AG04450 (cell line): ENCODE measurements around the gene EREG. TPM values are rescaled to one million over a fixed set of nuclear protein-coding genes. Genes with fewer than 3 reads are reported as not detected.

Source experiments
- CTCF ChIA-PET: fragments of 300-600, 350-600 bp; formaldehyde crosslinking; extraction: SDS; loops from one replicate; lab custom pipeline; 2022; ENCODE audit warnings: antibody characterized with exemption, inconsistent platforms; lab: Charles Lee
- POLR2A ChIA-PET: fragments of 350-600 bp; formaldehyde crosslinking; extraction: SDS; loops from one replicate; lab custom pipeline; 2021; ENCODE audit warnings: antibody characterized with exemption, inconsistent platforms; lab: Yijun Ruan, JAX
- DNase-seq: peaks from one replicate; pipeline ENCODE4 v3.0.0-alpha.2; 2011; ENCODE audit warnings: low read depth, low spot score
- H3K27ac ChIP-seq: one replicate; pipeline ENCODE4 v1.5.1; 2012; ENCODE audit warnings: low read depth, low read length, control low read depth
- H3K27me3 ChIP-seq: one replicate; pipeline ENCODE4 v1.6.0; 2012; ENCODE audit warnings: low read length; ENCODE audit not compliant: control insufficient read depth, insufficient read depth
- H3K4me3 ChIP-seq: 2 replicates; pipeline ENCODE4 v1.5.1; 2011; ENCODE audit warnings: mild to moderate bottlenecking, low read depth, low read length, control low read depth
- H3K9me3 ChIP-seq: 2 replicates; pipeline ENCODE4 v1.5.1; 2012; ENCODE audit warnings: low read length; ENCODE audit not compliant: control insufficient read depth, insufficient read depth
- polyA plus RNA-seq: library from polyadenylated mRNA; depleted of rRNA; stranded (reverse); fragments of >200 nt; gene quantifications from 2 replicates; pipeline ENCODE4 v1.2.3, GENCODE V29; 2011
- TF ChIP-seq, protein P1 (sequence below): IDR thresholded peaks from 2 replicates; pipeline ENCODE4 v1.5.1; 2011; ENCODE audit warnings: low read depth, low read length, control low read depth, inconsistent platforms

The EREG gene
- polyA plus RNA-seq, 1 experiment = 1.8 TPM

DNA sequence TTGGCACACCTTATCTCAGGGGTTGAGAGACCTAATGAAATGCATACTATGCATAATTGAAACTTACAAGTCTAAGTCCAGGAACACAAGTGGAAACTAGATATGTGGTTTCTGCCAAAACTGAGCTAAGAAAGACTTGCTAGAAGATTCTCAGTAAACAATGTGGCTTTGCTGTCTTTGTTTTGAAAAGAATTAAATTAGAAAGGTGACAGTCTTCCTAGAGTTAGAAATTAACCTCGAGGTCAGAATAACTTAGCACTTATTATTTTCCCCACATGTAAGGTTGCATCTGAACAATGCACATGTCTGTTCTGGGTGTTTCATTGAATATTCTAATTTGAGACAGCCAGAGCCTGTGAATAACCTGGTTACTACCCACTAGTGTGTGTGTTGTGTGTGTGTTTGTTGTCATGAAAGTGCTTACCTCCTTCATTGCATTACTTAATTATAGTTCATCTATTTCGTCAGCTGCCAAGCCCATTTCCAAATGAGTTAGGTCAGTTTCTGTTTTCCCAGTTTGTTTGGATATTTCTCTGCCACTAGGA is 1.5 kb downstream of the EREG start:
- H3K27ac ChIP-seq = no peak overlapping the region
- H3K4me3 ChIP-seq = peak overlapping the region; percentile 14
- no peaks in the 10 kb centered on the region for H3K27me3 ChIP-seq
- CTCF ChIA-PET = interaction anchor here (0.7 to 2.4 kb wide), 3 partner anchors 10 to 308 kb away, joined by 4 to 17 read pairs (median 5); no protein-coding TSS in a partner anchor
- no peaks in the 10 kb centered on the region for H3K9me3 ChIP-seq
- POLR2A ChIA-PET = no interaction called here
- no peak for DNase-seq
- TF ChIP-seq, protein P1, sequence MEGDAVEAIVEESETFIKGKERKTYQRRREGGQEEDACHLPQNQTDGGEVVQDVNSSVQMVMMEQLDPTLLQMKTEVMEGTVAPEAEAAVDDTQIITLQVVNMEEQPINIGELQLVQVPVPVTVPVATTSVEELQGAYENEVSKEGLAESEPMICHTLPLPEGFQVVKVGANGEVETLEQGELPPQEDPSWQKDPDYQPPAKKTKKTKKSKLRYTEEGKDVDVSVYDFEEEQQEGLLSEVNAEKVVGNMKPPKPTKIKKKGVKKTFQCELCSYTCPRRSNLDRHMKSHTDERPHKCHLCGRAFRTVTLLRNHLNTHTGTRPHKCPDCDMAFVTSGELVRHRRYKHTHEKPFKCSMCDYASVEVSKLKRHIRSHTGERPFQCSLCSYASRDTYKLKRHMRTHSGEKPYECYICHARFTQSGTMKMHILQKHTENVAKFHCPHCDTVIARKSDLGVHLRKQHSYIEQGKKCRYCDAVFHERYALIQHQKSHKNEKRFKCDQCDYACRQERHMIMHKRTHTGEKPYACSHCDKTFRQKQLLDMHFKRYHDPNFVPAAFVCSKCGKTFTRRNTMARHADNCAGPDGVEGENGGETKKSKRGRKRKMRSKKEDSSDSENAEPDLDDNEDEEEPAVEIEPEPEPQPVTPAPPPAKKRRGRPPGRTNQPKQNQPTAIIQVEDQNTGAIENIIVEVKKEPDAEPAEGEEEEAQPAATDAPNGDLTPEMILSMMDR = no peak

DNA sequence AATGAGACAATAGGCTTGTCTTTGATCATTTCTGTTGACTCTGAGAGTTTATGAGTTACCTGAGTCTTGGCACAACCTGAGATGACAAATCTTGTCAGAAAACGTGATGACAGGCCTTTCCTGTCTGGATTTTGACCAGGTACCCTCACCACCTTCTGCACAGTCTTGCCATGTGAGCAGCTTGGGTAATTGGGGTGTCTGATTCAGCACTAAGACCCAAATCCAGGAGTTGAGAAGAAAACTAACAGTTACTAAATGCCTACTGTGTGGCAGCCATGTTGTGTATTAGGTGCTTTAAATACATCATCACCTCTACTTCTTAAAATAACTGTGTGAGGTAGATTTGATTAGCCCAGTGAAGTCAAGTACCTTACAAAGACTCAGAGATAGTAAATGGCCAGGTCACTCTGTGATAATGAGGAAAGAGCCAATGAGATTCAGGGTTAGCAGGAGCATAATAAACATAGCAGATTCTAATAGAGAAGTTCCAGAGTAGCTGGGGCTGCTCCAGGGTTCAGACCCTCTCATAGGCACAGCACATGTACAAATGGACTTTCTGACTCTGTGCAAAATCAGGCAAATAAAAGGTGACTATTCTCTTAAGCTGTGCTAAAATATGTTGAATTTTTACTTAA is 2.8 kb downstream of the EREG start:
- Histone ChIP-seq H3K9me3 (no peaks in the 10 kb centered on the region), H3K27me3 (no peaks in the 10 kb centered on the region), H3K27ac (no peak overlapping the region), H3K4me3 (no peak overlapping the region)
- ChIA-PET CTCF (interaction anchor here (0.7 kb wide), 1 partner anchor 48 kb away, joined by 3 read pairs; no protein-coding TSS in a partner anchor), POLR2A (no interaction called here)
- no peak for DNase-seq
- TF ChIP-seq, protein P1 = no peak

DNA sequence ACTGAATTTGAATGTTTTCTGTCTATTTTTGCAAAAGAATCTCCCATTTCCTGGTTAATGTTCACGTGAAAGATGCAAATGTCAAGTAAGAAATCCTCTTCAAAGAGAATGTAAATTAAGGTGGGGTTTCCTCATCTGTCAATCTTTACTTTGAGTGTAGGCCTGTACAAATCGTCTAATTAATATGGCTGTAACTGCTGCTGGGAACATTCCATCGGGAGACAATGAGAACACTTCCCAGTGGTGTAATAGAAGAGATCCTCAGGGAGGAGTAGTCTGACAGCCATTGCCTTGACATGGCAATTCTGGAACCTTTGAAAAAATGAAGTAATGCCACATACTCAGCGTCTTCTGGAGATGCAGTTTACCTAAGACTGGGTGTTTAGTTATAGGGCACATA is 3.7 kb downstream of the EREG start:
- Histone ChIP-seq H3K9me3 (no peaks in the 10 kb centered on the region), H3K27ac (no peak overlapping the region), H3K27me3 (no peaks in the 10 kb centered on the region), H3K4me3 (no peak overlapping the region)
- DNase-seq = no peak
- ChIA-PET POLR2A (no interaction called here), CTCF (interaction anchor here (0.7 to 4.2 kb wide), 3 partner anchors 49 to 306 kb away, joined by 3 to 70 read pairs (median 17); no protein-coding TSS in a partner anchor)
- TF ChIP-seq, protein P1 = no peak

DNA sequence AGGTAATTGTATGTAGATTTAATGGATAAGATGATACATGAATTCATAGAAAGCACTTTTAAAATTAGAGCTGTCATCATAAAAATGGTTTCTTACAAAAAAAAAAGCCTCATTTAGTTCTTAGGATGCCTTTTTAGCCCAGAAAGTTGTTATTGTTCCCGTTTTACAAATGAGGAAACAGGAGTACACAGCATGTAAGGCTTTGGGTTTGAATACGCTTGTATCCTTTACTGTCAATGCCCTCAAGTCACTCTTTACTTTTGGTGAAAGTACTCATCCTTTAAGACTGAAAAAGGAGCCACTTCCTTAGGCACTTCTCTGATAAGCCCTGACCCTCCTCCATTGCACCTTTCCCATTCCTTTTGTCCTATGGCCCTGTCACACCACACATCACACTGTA is 4.9 kb downstream of the EREG start:
- DNase-seq = no peak
- Histone ChIP-seq H3K27me3 (no peaks in the 10 kb centered on the region), H3K9me3 (no peaks in the 10 kb centered on the region; the same call in 1 of the 2 replicates), H3K4me3 (no peak overlapping the region), H3K27ac (no peak overlapping the region)
- ChIA-PET CTCF (interaction anchor here (0.8 to 4.2 kb wide), 16 partner anchors 11 to 312 kb away, joined by 3 to 70 read pairs (median 5); partner anchors contain the start of gene AREG), POLR2A (no interaction called here)
- TF ChIP-seq, protein P1 = no peak

DNA sequence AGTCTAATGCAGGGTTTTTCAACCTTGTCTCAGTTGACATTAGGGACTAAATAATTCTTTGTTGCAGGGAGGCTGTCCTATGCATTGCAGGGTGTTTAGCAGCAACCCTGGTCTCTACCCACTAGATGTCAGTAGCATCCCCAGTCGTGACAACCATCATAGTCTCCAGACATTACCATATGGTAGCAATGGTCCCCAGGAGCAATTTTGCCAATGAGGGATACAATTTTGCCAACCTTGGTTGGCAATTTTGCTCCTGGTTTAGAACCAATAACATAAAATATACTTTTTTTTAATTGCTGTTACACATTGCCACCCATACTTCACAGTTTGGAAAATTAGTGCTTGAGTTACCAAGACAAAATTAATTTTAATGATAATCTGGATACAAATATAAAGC is 6.0 kb downstream of the EREG start:
- TF ChIP-seq, protein P1 = peak; percentile 89
- Histone ChIP-seq H3K27ac (no peak overlapping the region), H3K27me3 (no peaks in the 10 kb centered on the region), H3K9me3 (no peaks in the 10 kb centered on the region; the same call in 1 of the 2 replicates), H3K4me3 (no peak overlapping the region)
- ChIA-PET CTCF (interaction anchor here (0.5 to 4.2 kb wide), 31 partner anchors 10 to 311 kb away, joined by 3 to 70 read pairs (median 4); partner anchors contain the start of gene AREG), POLR2A (no interaction called here)
- DNase-seq = no peak
